Stimulated activated CD4-positive, alpha-beta T cell treated with anti-CD3 and anti-CD28 coated beads, Interleukin-2, amount 100 ng/mL, for 24 hours (primary cell): ENCODE results near the gene TREH.
"Not testable (repeated sequence)": the region's sequence is repeated elsewhere in the genome, so short reads cannot be mapped to it uniquely, and the experiment has no call there.

ENCODE experiments used
- DNase-seq, 2 donors: peaks; one replicate each; pipeline ENCODE4 v3.0.0-alpha.2; 2020

Gene TREH

GRCh38 chr11:118694771-118695170 lies 15.3 kb upstream of the TREH start:
- DNase-seq, result no peak

- DNase-seq, result no peak
These were observed 14.7 kb upstream of the TREH start for GRCh38 chr11:118694185-118694584.

- peak; percentile 64 to 66 for DNase-seq
These were observed 12.7 kb upstream of the TREH start for GRCh38 chr11:118691926-118692830.

- no peak for DNase-seq
These were observed 11.3 kb upstream of the TREH start for GRCh38 chr11:118690553-118691304.

GRCh38 chr11:118689852-118690552 lies 10.6 kb upstream of the TREH start:
- peak; percentile 84 to 87 for DNase-seq

GRCh38 chr11:118689503-118689851 lies 10.0 kb upstream of the TREH start:
- no peak for DNase-seq

GRCh38 chr11:118688851-118689502 lies 9.5 kb upstream of the TREH start:
- no peak for DNase-seq

GRCh38 chr11:118688339-118688738 lies 8.9 kb upstream of the TREH start:
- DNase-seq, result not testable (repeated sequence)

- DNase-seq, result no peak
These were observed 8.5 kb upstream of the TREH start for GRCh38 chr11:118687906-118688305.

GRCh38 chr11:118684187-118684586 lies 4.7 kb upstream of the TREH start:
- no peak for DNase-seq

GRCh38 chr11:118682939-118683338 lies 3.5 kb upstream of the TREH start:
- DNase-seq, result not testable (repeated sequence)

GRCh38 chr11:118682372-118682771 lies 2.9 kb upstream of the TREH start:
- no peak for DNase-seq

- DNase-seq, result not testable (repeated sequence)
These were observed 542 bp downstream of the TREH start for GRCh38 chr11:118678908-118679307.

- no peak for DNase-seq
These were observed 1.5 kb downstream of the TREH start for GRCh38 chr11:118677977-118678376.

- no peak for DNase-seq
These were observed 5.4 kb downstream of the TREH start for GRCh38 chr11:118674082-118674435.

- no peak for DNase-seq
These were observed 5.9 kb downstream of the TREH start for GRCh38 chr11:118673361-118674081.

GRCh38 chr11:118672846-118673245 lies 6.6 kb downstream of the TREH start:
- no peak for DNase-seq

GRCh38 chr11:118671254-118671653 lies 8.2 kb downstream of the TREH start:
- DNase-seq, result no peak

GRCh38 chr11:118670063-118670462 lies 9.4 kb downstream of the TREH start:
- no peak for DNase-seq

- no peak for DNase-seq
These were observed 13.1 kb downstream of the TREH start for GRCh38 chr11:118666371-118666770.

- no peak for DNase-seq
These were observed 15.5 kb downstream of the TREH start for GRCh38 chr11:118663902-118664301.

GRCh38 chr11:118663381-118663780 lies 16.1 kb downstream of the TREH start:
- no peak for DNase-seq
